GM19438 (cell line): ENCODE data around the gene TMEM184A.

Source experiments
- ATAC-seq: cut with Tn5 transposase; IDR thresholded peaks from one replicate; pipeline ENCODE4 v1.9.1; 2021; ENCODE audit warnings: low read depth; ENCODE audit not compliant: unreplicated experiment

The TMEM184A gene

GRCh38 chr7:1505731-1506550 lies 50.1 kb downstream of the TMEM184A start:
- no peak for ATAC-seq

GRCh38 chr7:1503816-1504775 lies 51.9 kb downstream of the TMEM184A start, which contains the start of gene INTS1:
TSS of gene INTS1 (minus strand) at chr7:1504389. CDS start at chr7:1503960, 429 bp downstream.
- ATAC-seq = peak; percentile 73

GRCh38 chr7:1503390-1503789 lies 52.6 kb downstream of the TMEM184A start:
- ATAC-seq = no peak

DNA sequence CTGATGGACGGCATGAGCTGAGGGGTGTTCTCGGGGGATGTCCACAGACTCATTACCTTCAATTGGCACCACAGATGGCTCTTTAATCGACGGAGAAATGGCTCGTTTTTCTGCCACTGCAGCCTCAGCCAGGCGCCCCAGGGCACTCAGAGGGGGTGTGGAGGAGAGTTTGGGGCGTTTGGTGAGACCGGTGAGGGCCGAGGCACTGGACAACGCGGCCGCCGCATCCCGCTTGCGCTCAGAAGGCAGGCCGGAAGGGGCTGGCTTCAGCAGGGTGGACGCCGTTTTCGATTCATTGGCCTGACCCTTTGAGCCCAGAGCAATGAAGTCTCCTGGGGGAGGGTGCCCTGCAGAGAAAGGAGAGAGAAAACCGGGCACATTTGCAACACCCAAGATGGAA lies 53.2 kb downstream of the TMEM184A start:
- ATAC-seq = no peak

DNA sequence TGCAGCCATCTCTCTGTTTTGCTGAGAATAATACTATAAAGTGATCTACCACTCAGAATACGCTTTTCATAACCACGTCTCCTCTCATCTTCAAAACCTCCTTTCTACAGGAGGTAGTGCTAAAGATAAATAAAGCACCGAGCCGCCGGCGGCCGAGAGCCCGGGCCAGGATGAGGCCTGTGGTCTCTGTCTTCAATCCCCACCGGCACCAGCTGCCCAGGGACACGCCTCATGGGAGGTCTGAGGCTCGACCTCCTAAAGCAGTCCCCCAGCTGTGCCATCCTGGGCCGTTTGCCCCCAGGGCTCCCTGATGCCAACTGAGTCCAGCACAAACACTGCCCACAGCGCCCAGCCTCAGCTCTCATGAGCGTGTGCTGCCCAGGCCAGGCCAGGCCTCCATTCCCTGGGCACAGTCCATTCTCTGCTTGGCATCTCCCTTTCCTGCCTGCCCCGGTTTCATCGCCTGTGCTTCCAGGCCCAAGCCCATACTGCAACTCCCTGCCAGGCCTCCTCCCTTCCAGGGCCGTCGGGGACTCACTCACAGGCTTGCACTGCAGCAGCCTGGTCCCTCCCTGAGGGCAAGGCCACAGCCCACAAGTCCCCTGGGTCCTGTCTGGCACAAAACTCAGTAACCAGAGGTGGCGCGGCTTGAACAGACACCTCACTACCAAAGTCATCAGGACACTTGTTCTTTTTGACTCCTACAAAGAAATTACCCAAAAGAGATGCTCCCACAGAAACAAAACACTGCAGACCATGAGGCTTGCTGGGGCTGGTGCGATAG lies 54.3 kb downstream of the TMEM184A start:
- no peak for ATAC-seq

GRCh38 chr7:1500064-1500807 lies 55.8 kb downstream of the TMEM184A start:
- no peak for ATAC-seq

DNA sequence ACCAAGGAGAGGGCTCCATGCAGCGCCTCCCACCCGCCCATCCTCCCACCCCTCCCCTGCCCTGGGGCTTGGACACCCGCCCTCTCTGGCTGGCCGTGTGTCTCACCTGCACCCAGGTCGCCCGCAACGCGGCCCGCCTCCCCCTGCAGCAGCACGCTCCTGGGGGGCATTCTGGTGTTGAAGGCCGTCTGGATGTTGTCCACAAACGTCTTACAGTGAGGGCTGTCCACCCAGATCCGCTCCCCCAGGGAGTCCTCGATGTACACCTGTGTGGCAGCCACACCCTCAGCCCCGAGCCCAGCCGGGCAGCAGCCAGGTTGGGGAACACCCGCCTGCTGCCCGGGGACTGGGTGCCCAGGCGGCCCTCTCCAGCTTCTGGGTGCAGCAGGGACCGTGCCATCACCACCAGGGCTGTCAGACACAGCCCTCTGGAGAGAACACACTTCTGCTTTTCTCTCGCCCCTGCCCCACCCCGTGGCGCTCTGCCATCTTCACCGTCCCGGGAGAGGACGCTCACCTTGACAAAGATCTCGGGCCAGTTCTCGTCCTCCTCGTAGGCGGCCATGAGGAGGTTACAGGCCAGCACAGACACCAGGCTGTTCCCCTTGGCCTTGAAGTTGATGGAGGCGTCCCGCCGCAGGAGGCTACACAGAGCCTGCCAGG lies 56.5 kb downstream of the TMEM184A start:
- ATAC-seq = no peak

DNA sequence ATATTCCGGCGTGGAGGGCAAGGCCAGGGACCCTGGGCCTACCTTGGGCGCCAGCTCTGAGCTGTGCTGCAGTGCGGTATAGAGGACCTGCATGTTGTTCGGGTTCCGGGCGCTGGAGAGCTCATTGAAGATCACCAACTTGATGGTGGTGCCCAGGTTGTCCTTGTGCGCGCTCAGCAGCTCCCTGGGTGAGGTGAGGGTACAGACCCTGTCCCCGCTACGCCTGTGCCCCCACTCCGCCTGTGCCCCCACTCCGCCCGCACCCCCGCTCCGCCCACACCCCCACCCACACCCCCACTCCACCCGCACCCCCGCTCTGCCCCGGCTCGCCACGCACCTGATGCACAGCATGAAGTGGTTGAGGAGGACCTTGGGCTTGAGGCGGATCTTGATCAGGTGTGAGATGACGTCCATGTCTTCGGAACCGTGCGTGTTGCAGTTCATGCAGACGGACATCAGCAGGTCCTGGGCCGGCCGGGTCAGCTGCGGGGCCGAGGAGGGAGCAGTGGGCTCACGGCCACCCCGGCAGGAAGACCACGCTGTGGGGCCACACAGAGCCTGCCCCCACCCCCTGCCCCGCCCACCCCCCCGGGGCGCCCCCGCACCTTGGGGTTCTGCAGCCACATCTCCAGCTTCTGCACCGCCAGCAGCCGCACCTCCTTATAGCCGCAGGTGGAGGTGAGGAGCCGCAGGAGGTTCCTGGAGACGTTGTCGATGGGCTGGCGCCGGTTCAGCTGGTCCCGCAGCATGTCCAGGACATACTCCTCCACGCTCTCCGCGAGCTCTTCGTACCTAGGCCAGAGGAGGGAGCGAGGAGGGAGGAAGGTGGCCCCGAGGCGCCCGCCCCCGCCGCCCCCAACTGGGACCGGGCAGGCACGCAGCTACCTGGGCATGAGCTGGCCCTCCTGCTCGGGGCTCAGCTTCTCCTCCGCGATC lies 57.4 kb downstream of the TMEM184A start:
- no peak for ATAC-seq

GRCh38 chr7:1497293-1497927 lies 58.6 kb downstream of the TMEM184A start:
- no peak for ATAC-seq

GRCh38 chr7:1496531-1497292 lies 59.3 kb downstream of the TMEM184A start:
- no peak for ATAC-seq

DNA sequence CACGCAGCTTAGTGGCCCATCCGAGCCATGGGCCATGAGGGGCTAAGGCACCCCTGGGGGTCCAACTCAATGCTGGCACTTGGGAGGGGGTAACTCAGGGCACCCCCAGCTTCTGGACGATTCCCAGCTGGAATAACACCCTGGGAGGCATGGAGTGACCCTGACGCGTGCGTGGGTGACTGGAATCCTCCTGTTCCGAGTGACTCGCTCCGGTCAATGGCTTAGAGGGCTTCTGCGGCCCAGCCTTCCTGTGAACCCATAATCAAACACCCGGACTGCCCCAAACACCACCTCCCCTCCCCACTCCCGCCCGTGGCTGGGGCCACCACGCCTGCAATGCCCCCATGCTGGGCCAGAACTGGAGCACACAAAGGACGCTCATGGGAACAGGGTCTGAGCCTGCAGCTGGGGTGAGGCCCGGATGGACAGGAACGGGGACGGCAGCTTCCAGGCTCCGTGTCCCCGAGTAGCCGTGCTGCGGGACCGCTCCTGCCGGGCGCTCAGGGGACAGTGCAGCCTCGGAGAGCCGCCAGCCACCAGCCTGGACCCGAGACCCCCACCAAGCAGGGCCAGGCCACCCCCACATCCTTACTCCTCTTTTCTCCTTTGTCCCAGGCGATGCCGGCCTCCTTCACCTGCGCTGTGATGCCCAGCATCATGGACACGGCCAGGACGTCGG lies 60.3 kb downstream of the TMEM184A start:
- ATAC-seq = no peak

- ATAC-seq = no peak
Measured at GRCh38 chr7:1494866-1495563, 61.0 kb downstream of the TMEM184A start.

DNA sequence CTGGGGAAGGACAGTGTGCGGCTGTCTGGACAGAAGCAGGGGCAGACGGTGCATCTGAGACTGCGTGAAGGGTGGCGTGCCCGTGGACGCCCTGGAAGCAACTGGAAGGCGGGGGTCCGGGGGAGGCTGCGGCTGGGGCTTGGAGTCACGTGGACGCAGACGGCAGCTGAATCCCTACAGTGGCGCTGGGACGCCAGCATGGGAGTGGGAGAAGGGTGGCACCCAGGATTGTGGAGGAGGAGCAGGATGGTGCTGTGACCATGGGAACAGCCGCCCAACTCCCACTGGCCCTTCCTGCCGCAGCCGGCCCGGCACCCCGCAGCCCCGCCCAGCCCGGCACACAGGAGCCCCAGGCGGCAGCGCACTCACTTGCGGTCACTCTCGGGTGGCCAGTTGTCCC lies 61.6 kb downstream of the TMEM184A start:
- no peak for ATAC-seq

GRCh38 chr7:1493571-1493970 lies 62.4 kb downstream of the TMEM184A start:
- ATAC-seq = no peak

DNA sequence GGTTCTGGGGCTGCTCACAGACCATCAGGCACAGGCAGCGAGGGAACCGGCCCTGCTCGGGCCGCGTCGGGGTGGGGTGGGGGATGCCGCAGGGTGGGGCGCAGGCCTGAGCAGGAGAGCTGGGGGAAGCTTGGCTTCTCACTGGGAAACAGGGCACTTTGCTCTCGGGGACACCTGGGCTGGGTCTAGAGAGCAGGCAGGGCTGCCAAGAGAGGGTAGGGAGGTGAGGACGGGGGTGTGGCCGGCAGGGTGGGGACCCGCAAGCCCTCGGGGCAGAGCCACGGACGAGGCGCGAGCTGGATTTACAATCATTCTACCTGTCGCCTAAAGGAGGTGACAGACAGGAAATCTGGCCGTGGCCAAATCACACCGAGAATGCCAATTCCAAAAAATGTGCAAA lies 62.9 kb downstream of the TMEM184A start:
- no peak for ATAC-seq

DNA sequence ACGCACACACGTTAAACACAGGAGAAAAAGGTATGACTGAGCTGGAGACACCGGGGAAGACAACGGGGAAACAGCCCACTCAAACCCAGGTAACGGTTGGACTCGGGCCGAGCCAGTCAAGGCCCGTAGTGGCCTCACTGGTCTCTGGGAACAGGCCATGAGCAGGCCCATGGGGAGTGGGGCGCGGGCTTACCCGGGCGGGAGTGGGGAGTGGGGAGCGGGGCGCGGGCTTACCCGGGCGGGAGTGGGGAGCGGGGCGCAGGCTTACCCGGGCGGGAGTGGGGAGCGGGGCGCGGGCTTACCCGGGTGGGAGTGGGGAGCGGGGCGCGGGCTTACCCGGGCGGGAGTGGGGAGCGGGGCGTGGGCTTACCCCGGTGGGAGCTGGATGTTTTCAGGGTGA lies 63.4 kb downstream of the TMEM184A start:
- ATAC-seq = no peak
